Gastroesophageal sphincter (tissue), 3 donors: ENCODE data around the gene WWC1.

Source experiments
- POLR2A ChIP-seq, 2 donors: fragments of 450-650 bp; IDR thresholded peaks; one replicate each; pipeline ENCODE4 v1.6.1; 2017; ENCODE audit warnings: antibody characterized with exemption in 2 of 2, mild to moderate bottlenecking in 2 of 2, moderate library complexity in 1 of 2
- TF ChIP-seq, protein P1 (sequence below), 4 experiments: fragments of 200-600 bp in 2 of 4; fragments of 450-650 bp in 2 of 4; sonication (generic) in 1 of 4; IDR thresholded peaks; one replicate each; pipeline ENCODE4 v1.5.1; 2017 to 2019; ENCODE audit warnings: antibody characterized with exemption in 4 of 4, mild to moderate bottlenecking in 2 of 4, moderate library complexity in 2 of 4

GRCh38 chr5:168382421-168382820 lies 91.0 kb downstream of the WWC1 start:
- TF ChIP-seq, protein P1, sequence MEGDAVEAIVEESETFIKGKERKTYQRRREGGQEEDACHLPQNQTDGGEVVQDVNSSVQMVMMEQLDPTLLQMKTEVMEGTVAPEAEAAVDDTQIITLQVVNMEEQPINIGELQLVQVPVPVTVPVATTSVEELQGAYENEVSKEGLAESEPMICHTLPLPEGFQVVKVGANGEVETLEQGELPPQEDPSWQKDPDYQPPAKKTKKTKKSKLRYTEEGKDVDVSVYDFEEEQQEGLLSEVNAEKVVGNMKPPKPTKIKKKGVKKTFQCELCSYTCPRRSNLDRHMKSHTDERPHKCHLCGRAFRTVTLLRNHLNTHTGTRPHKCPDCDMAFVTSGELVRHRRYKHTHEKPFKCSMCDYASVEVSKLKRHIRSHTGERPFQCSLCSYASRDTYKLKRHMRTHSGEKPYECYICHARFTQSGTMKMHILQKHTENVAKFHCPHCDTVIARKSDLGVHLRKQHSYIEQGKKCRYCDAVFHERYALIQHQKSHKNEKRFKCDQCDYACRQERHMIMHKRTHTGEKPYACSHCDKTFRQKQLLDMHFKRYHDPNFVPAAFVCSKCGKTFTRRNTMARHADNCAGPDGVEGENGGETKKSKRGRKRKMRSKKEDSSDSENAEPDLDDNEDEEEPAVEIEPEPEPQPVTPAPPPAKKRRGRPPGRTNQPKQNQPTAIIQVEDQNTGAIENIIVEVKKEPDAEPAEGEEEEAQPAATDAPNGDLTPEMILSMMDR (IDR thresholded peaks at IDR 0.05) = no peak
- no peak for TF ChIP-seq POLR2A (IDR thresholded peaks at IDR 0.05)
